Choroid plexus epithelial cell (primary cell): ENCODE measurements around the gene ING3.

ENCODE experiments used
- DNase-seq: peaks from one replicate; pipeline ENCODE4 v3.0.0-alpha.2; 2010; ENCODE audit warnings: low read depth
- H3K4me3 ChIP-seq: 2 replicates; pipeline ENCODE4 v1.5.1; 2011; ENCODE audit warnings: low read depth, mild to moderate bottlenecking, control low read depth, low read length, moderate library complexity
- TF ChIP-seq, protein P1 (sequence below): conservative IDR thresholded peaks from 2 replicates; pipeline ENCODE4 v1.5.1; 2011; ENCODE audit warnings: low read depth, mild to moderate bottlenecking, control low read depth, inconsistent platforms, low read length, moderate library complexity

The ING3 gene

DNA sequence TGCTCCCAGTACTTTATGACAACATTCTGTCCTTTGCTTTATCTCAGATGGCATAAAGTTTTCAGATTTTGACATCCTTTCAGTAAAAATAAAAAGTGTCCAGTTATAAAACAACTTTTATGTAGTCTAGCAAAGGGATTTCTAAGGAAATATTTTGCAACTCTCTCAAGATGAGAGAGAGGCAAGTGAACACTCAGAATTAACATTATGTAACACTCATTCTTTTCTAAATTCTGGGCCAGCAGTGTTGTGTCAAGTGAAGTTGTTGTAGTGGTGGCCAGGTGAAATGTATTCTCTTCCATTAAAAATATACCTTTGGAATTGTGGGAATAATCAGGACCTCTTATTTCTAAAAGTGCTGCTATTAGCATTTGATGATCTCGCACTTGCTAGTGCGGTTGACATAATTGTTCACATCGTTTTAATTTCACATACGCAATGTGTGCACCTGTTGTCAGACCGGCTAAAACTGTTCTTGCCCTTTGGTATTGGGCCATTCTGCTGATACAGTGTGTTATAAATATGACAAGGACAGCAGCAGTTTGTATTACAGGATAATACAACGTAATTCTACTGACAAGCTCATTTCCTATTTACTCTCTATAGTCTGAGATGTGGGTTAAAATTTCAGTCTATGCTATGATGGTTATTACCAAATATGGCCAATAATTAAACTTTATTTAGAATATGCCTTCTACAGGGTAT is 61.7 kb downstream of the ING3 start:
- TF ChIP-seq, protein P1, sequence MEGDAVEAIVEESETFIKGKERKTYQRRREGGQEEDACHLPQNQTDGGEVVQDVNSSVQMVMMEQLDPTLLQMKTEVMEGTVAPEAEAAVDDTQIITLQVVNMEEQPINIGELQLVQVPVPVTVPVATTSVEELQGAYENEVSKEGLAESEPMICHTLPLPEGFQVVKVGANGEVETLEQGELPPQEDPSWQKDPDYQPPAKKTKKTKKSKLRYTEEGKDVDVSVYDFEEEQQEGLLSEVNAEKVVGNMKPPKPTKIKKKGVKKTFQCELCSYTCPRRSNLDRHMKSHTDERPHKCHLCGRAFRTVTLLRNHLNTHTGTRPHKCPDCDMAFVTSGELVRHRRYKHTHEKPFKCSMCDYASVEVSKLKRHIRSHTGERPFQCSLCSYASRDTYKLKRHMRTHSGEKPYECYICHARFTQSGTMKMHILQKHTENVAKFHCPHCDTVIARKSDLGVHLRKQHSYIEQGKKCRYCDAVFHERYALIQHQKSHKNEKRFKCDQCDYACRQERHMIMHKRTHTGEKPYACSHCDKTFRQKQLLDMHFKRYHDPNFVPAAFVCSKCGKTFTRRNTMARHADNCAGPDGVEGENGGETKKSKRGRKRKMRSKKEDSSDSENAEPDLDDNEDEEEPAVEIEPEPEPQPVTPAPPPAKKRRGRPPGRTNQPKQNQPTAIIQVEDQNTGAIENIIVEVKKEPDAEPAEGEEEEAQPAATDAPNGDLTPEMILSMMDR: no peak
- H3K4me3 ChIP-seq: no peak overlapping the region
- DNase-seq: no peak

DNA sequence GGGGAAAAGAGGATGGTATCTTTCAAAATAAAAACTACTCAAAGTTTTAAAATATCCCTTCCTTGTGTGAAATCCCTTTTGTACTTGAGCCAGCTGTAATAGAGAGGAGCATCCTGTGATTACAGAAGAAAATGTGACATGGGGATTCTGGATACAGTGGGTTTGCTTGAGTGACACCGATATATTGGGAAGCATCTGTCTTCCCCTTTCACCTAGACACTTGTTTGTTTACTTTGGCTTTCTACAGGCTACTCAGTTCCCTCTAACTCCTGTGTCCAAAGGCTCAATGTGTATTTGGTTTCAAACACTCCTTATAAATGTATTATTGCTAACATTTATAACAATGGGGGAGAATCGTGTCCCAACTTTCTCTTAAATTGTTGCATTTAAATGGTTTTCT is 62.3 kb downstream of the ING3 start:
- no peak overlapping the region for H3K4me3 ChIP-seq
- TF ChIP-seq, protein P1: no peak
- no peak for DNase-seq

DNA sequence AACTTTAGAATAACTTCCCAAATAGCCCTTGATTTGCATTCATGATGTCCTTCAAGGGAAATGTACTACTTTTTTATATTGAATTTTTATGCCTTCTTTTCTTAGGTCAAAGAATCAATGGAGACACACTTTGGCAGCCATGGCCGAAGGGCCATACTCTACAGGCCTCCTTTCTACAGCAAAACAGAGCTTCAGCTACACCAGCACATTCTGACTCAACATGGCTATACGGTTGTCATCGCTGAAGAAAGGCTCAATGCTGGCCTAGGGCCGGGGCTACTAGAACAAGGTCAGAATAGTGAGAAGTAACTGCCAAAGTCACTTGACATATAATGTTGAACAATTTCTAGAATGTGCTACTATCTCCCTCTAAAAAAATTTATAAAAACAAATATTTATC is 65.0 kb downstream of the ING3 start:
- no peak for DNase-seq
- TF ChIP-seq, protein P1: no peak
- H3K4me3 ChIP-seq: no peak overlapping the region

DNA sequence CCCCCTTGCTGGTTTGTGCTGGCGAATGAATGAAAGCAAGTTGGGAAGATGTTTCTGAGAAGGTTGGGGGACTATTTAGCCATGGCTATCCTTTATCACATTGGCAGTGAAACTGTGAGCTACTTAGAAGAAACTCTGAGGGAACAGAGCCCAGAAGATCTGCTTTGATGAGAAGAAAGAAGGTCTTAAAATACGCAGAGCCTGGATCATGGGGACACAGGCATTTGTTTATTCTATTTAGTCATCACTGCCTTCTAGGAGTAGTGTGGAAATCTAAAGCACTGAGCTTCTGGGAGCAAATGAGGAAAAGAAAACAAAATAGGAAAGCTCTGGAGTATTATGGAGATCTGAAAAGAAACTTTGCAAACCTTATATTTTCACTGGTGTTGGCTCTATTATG is 66.4 kb downstream of the ING3 start:
- no peak overlapping the region for H3K4me3 ChIP-seq
- DNase-seq: peak; percentile 80
- TF ChIP-seq, protein P1: no peak

DNA sequence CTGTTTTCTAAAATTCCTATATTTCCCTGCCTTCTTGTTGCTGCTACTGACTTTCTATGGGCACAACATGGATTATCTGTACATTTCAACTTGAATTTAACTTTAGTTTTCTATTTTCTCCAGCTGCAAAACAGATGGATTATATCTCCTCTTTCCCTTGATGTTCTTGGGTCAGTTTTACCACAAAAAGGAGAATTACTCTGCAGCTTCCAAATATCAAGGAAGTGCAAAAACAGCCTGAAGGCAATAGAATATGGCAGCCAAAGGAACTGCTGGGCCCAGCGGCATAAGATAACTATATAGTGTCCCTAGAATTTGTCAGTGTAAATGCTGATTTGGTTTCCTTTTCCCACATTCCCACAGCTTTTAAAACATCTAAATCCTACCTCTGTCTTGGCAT is 67.0 kb downstream of the ING3 start:
- no peak overlapping the region for H3K4me3 ChIP-seq
- DNase-seq: no peak
- TF ChIP-seq, protein P1: no peak

DNA sequence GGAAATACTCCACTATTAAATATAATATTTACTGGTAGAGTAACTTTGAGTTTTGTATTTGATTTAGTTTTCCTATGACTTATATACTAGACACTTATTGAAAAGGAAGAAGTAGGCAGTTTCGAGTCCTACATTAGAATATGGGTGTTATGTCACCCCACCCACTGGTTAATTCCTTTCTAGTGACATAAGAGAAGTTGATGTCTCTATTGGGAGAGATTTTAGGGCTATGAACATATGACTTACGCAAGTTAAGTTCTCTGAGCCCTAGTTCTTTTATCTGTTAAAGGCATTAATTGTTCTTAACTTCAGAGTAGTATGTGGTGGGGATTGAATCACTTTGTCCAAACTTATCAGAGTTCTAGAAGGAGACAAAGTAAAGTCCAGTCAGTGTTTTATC is 68.4 kb downstream of the ING3 start:
- H3K4me3 ChIP-seq: no peak overlapping the region
- peak; percentile 83 for DNase-seq
- TF ChIP-seq, protein P1: no peak
